ENCODE data around the gene CACFD1. TPM values are rescaled to one million over a fixed set of nuclear protein-coding genes. Genes with fewer than 3 reads are reported as not detected.

Gene CACFD1
- total RNA-seq, 1 experiment from 2014 or later, result 6.9 TPM

DNA sequence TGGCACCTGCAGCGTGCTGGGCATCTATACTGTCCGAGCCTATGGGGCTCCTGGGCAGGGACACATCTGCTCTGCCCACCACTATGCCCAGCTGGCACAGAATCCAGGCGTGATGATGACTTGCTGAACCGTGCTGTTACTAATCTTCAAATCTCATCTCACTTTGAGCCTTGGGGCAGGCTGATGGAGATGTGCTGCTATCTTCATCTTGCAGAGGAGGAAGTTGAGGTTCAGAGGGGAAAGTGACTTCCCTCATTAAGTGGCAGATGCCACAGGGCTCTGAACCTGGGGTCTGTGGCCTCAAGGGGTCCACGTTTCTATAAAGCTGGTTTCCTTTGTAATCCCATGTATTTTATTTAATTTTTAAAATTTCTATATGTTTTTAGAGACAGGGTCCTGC lies 14.4 kb downstream of the CACFD1 start:
- ChIA-PET POLR2A (no interaction called here), RAD21 (ENCODE audit: low non-redundant PET in 1 of 2, low total read pairs in 2 of 2, uncharacterized antibody in 2 of 2, unreplicated experiment in 2 of 2) (no interaction called here), CTCF (no interaction called here)
- TF ChIP-seq FOSL1 (IDR thresholded peaks at IDR 0.05; ENCODE audit: low read depth), result no peak
- TF ChIP-seq, protein P1, sequence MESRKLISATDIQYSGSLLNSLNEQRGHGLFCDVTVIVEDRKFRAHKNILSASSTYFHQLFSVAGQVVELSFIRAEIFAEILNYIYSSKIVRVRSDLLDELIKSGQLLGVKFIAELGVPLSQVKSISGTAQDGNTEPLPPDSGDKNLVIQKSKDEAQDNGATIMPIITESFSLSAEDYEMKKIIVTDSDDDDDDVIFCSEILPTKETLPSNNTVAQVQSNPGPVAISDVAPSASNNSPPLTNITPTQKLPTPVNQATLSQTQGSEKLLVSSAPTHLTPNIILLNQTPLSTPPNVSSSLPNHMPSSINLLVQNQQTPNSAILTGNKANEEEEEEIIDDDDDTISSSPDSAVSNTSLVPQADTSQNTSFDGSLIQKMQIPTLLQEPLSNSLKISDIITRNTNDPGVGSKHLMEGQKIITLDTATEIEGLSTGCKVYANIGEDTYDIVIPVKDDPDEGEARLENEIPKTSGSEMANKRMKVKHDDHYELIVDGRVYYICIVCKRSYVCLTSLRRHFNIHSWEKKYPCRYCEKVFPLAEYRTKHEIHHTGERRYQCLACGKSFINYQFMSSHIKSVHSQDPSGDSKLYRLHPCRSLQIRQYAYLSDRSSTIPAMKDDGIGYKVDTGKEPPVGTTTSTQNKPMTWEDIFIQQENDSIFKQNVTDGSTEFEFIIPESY (IDR thresholded peaks at IDR 0.05; ENCODE audit: extremely low read depth, insufficient replicate concordance, low read length), result no peak
- TF ChIP-seq EZH2 (IDR thresholded peaks at IDR 0.05), result no peak
- TF ChIP-seq POLR2AphosphoS5 (IDR thresholded peaks at IDR 0.05; ENCODE audit: low read depth, low read length), result no peak
- TF ChIP-seq ZFX (IDR thresholded peaks at IDR 0.05), result no peak
- no peak for TF ChIP-seq RAD21 (IDR thresholded peaks at IDR 0.05; ENCODE audit: low read depth)
- no peak for ATAC-seq
- Histone ChIP-seq H3K4me3 (replicated peaks in 1 of 2; ENCODE audit: low read depth in 1 of 2, low read length in 2 of 2) (no peak overlapping the region), H4K20me1 (ENCODE audit: insufficient read depth) (no peaks in the 10 kb centered on the region), H3K79me2 (ENCODE audit: insufficient read depth, low read length) (peaks cover 6% of the 10 kb centered on the region; the same call in 1 of the 2 replicates), H3K4me1 (ENCODE audit: control insufficient read depth in 1 of 2, insufficient read depth in 2 of 2, low read length in 2 of 2) (peaks cover 8 to 13% of the 10 kb centered on the region in 2 experiments; a peak in 3 of 4 replicates), H3K9me2 (ENCODE audit: insufficient read depth) (no peaks in the 10 kb centered on the region), H3K27ac (ENCODE audit: low read depth, low read length) (no peak overlapping the region), H3K36me3 (ENCODE audit: control insufficient read depth in 1 of 2, insufficient read depth in 2 of 2, low read length in 2 of 2) (no peaks in the 10 kb centered on the region), H2AFZ (ENCODE audit: low read depth, low read length, poor library complexity, severe bottlenecking) (no peak overlapping the region), H3K9me3 (ENCODE audit: control insufficient read depth in 1 of 2, insufficient read depth in 1 of 2, low read depth in 1 of 2, low read length in 2 of 2) (no peaks in the 10 kb centered on the region), H3K4me2 (ENCODE audit: low read length) (no peak overlapping the region), H3K27me3 (ENCODE audit: insufficient read depth, low read length) (no peaks in the 10 kb centered on the region), H3K9ac (ENCODE audit: low read length) (no peak overlapping the region)
- DNase-seq (ENCODE audit: low read depth, low spot score), result no peak
- BruUV-seq (replicated peaks), result no TSS peak
- intact Hi-C loops (cut with micrococcal nuclease), result no loop called here

DNA sequence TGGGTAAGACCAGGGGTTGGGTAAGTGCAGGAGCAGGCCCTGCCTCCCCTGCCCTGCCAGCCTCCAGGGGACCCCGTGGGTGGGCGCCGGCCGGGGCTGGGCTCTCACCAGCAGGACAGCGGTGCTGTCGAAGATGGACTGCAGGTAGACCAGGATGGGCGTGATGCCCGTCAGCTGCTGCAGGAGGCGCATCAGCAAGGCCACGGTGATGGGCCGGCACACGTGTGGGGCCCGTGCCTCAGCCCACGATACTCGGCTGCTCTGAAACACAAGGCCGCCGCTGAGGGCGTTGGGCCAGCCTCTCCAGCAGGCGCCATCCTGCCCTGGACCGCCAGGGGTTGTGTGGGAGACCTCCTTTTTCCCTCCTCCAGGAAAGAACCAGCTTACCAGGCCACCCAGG lies 15.1 kb downstream of the CACFD1 start:
- no peak for ATAC-seq
- no peak overlapping the region for H3K27ac ChIP-seq (ENCODE audit: low read depth, low read length)
- H3K4me2 ChIP-seq (ENCODE audit: low read length), result no peak overlapping the region
- CTCF ChIA-PET, result no interaction called here
- TF ChIP-seq JUND (IDR thresholded peaks at IDR 0.05) (no peak), EZH2 (IDR thresholded peaks at IDR 0.05) (no peak), POLR2AphosphoS5 (IDR thresholded peaks at IDR 0.05; ENCODE audit: low read depth, low read length) (no peak), POLR2A (IDR thresholded peaks at IDR 0.05; ENCODE audit: borderline replicate concordance, extremely low read depth, insufficient read depth, insufficient read length) (no peak), ELF1 (IDR thresholded peaks at IDR 0.05; ENCODE audit: borderline replicate concordance, low read depth) (no peak), RAD21 (IDR thresholded peaks at IDR 0.05; ENCODE audit: low read depth) (no peak), SIN3A (IDR thresholded peaks at IDR 0.05; ENCODE audit: low read depth) (no peak)
- TF ChIP-seq, protein P2, sequence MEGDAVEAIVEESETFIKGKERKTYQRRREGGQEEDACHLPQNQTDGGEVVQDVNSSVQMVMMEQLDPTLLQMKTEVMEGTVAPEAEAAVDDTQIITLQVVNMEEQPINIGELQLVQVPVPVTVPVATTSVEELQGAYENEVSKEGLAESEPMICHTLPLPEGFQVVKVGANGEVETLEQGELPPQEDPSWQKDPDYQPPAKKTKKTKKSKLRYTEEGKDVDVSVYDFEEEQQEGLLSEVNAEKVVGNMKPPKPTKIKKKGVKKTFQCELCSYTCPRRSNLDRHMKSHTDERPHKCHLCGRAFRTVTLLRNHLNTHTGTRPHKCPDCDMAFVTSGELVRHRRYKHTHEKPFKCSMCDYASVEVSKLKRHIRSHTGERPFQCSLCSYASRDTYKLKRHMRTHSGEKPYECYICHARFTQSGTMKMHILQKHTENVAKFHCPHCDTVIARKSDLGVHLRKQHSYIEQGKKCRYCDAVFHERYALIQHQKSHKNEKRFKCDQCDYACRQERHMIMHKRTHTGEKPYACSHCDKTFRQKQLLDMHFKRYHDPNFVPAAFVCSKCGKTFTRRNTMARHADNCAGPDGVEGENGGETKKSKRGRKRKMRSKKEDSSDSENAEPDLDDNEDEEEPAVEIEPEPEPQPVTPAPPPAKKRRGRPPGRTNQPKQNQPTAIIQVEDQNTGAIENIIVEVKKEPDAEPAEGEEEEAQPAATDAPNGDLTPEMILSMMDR (IDR thresholded peaks at IDR 0.05 in 2 of 3, conservative IDR thresholded peaks at IDR 0.05 in 1 of 3; ENCODE audit: borderline replicate concordance in 1 of 3, insufficient read depth in 1 of 3, low read depth in 2 of 3, low read length in 2 of 3), result no peak
- no TSS peak for BruUV-seq (replicated peaks)
- no peaks in the 10 kb centered on the region for H3K36me3 ChIP-seq (ENCODE audit: control insufficient read depth in 1 of 2, insufficient read depth in 2 of 2, low read length in 2 of 2)
- no peaks in the 10 kb centered on the region for H3K27me3 ChIP-seq (ENCODE audit: insufficient read depth, low read length)
- RAD21 ChIA-PET (ENCODE audit: low non-redundant PET in 1 of 2, low total read pairs in 2 of 2, uncharacterized antibody in 2 of 2, unreplicated experiment in 2 of 2), result no interaction called here
- no peak overlapping the region for H3K9ac ChIP-seq (ENCODE audit: low read length)
- POLR2A ChIA-PET, result no interaction called here
- H3K9me2 ChIP-seq (ENCODE audit: insufficient read depth), result no peaks in the 10 kb centered on the region
- H3K4me3 ChIP-seq (replicated peaks in 1 of 2; ENCODE audit: low read depth in 1 of 2, low read length in 2 of 2), result no peak overlapping the region
- intact Hi-C loops (cut with micrococcal nuclease), result no loop called here
- H3K4me1 ChIP-seq (ENCODE audit: control insufficient read depth in 1 of 2, insufficient read depth in 2 of 2, low read length in 2 of 2), result peaks cover 11 to 19% of the 10 kb centered on the region in 2 experiments; a peak in 3 of 4 replicates
- H3K9me3 ChIP-seq (ENCODE audit: control insufficient read depth in 1 of 2, insufficient read depth in 1 of 2, low read depth in 1 of 2, low read length in 2 of 2), result no peaks in the 10 kb centered on the region
- H2AFZ ChIP-seq (ENCODE audit: low read depth, low read length, poor library complexity, severe bottlenecking), result no peak overlapping the region
- no peak for DNase-seq (ENCODE audit: low read depth, low spot score)
- H4K20me1 ChIP-seq (ENCODE audit: insufficient read depth), result no peaks in the 10 kb centered on the region
- peaks cover 6% of the 10 kb centered on the region; the same call in 1 of the 2 replicates for H3K79me2 ChIP-seq (ENCODE audit: insufficient read depth, low read length)
